Common myeloid progenitor, CD34-positive (primary cell): ENCODE data around the gene FAM229B.

ENCODE experiments used
- CTCF ChIA-PET: fragments of 350-600 bp; sonication (Branson Sonifier 250); formaldehyde crosslinking; loops from one replicate; lab custom pipeline; 2021; ENCODE audit warnings: antibody characterized with exemption; lab: Charles Lee
- POLR2A ChIA-PET: fragments of 350-600 bp; sonication (Branson Sonifier 250); formaldehyde crosslinking; loops from one replicate; lab custom pipeline; 2021; ENCODE audit warnings: antibody characterized with exemption; lab: Charles Lee
- DNase-seq, 3 donors: peaks; one replicate each; pipeline versions ENCODE4 v3.0.0 to v3.0.0-alpha.2; 2013
- H3K27ac ChIP-seq, 2 experiments: 1 replicate in 1 of 2; 2 replicates in 1 of 2; pipeline ENCODE4 v1.7.0; 2013; ENCODE audit warnings: inconsistent platforms in 2 of 2, low read length in 2 of 2, mild to moderate bottlenecking in 2 of 2, low read depth in 1 of 2, moderate library complexity in 1 of 2; ENCODE audit not compliant: severe bottlenecking in 2 of 2, insufficient read depth in 1 of 2, poor library complexity in 1 of 2
- H3K27me3 ChIP-seq, 5 experiments: replicated peaks in 2 of 5; 1 replicate in 3 of 5; 2 replicates in 2 of 5; pipeline versions ENCODE4 v1.6.1 to v1.7.0; 2013; ENCODE audit warnings: low read length in 4 of 5, mild to moderate bottlenecking in 2 of 5, moderate library complexity in 2 of 5, inconsistent platforms in 1 of 5; ENCODE audit not compliant: insufficient read depth in 5 of 5, control insufficient read depth in 4 of 5
- H3K36me3 ChIP-seq, 4 experiments: 1 replicate in 2 of 4; 2 replicates in 2 of 4; pipeline versions ENCODE4 v1.6.1 to v1.7.0; 2013; ENCODE audit warnings: low read length in 3 of 4, control low read depth in 1 of 4, mild to moderate bottlenecking in 1 of 4; ENCODE audit not compliant: control insufficient read depth in 4 of 4, insufficient read depth in 4 of 4
- H3K4me1 ChIP-seq, 4 experiments: 1 replicate in 3 of 4; 2 replicates in 1 of 4; pipeline versions ENCODE4 v1.6.1 to v1.7.1; 2013; ENCODE audit warnings: low read length in 3 of 4, mild to moderate bottlenecking in 3 of 4, control low read depth in 1 of 4, inconsistent platforms in 1 of 4, moderate library complexity in 1 of 4; ENCODE audit not compliant: control insufficient read depth in 4 of 4, insufficient read depth in 4 of 4; ENCODE audit errors: control extremely low read depth in 1 of 4
- H3K4me3 ChIP-seq, 7 experiments: 1 replicate in 4 of 7; 2 replicates in 3 of 7; pipeline versions ENCODE4 v1.5.1 to v1.7.0; 2013; ENCODE audit warnings: mild to moderate bottlenecking in 7 of 7, low read length in 6 of 7, moderate library complexity in 6 of 7, inconsistent platforms in 2 of 7, low read depth in 2 of 7, control low read depth in 1 of 7; ENCODE audit not compliant: insufficient read depth in 4 of 7, control insufficient read depth in 1 of 7; ENCODE audit errors: extremely low read depth in 1 of 7
- H3K9me3 ChIP-seq, 5 experiments: 1 replicate in 4 of 5; 2 replicates in 1 of 5; pipeline versions ENCODE4 v1.6.1 to v1.7.1; 2013; ENCODE audit warnings: low read length in 4 of 5, mild to moderate bottlenecking in 2 of 5, inconsistent platforms in 1 of 5, low read depth in 1 of 5, moderate library complexity in 1 of 5; ENCODE audit not compliant: control insufficient read depth in 4 of 5, insufficient read depth in 2 of 5; ENCODE audit errors: control extremely low read depth in 1 of 5
- WGBS: methylation state at CpG from one replicate; pipeline ENCODE4 v1.1.5; 2013; ENCODE audit not compliant: insufficient coverage; 5-methylcytosine and 5-hydroxymethylcytosine counted together

FAM229B gene

DNA sequence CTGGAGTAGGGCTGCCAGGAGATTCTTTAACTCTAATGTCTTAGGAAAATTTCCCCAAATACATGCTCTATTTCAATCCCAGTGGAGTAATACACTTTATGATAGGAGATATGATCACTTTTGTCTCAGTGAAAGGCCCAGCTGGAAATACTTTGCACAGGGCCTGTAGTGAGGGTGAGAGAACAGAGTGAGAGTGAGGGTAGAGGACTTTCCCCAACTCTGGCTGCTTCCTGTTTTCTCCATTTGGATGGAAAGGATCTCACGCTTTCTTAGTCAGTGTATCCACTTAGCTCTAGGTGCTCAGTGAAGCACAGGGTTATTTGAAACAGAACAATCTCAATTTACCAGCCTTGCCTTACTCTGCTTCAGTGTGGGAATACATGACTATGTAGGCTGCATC, 36.6 kb downstream of the FAM229B start:
- no peaks in the 10 kb centered on the region for H3K4me1 ChIP-seq
- CTCF ChIA-PET, result interaction anchor here (0.6 to 2.4 kb wide), 4 partner anchors 14 to 1269 kb away, joined by 3 to 6 read pairs (median 4); no protein-coding TSS in a partner anchor
- H3K4me3 ChIP-seq, result no peak overlapping the region
- no peak overlapping the region for H3K27ac ChIP-seq
- no peaks in the 10 kb centered on the region for H3K36me3 ChIP-seq
- no peaks in the 10 kb centered on the region for H3K27me3 ChIP-seq
- no peak for DNase-seq
- POLR2A ChIA-PET, result no interaction called here
- H3K9me3 ChIP-seq, result no peaks in the 10 kb centered on the region
- 100% methylated on average over 1 of the region's 1 CpG for WGBS

DNA sequence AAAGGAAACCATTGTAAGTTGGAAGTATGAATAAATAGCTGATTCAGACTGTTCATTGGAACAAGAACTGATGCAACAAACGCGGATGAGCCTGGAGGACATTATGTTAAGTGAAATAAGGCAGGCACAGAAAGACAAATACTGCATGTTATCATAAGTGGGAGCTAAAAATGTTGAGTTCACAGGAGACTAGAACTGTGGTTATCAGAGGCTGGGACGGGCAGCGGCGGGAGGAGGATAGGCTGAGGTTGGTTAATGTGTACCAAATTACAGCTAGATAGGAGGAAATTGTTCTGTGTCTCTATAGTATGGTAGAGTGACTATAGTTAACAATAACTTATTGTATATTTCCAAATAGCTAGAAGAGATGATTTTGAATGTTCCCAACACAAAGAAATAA, 40.8 kb downstream of the FAM229B start:
- 100% methylated on average over 2 of the region's 5 CpGs for WGBS
- POLR2A ChIA-PET, result no interaction called here
- CTCF ChIA-PET, result interaction anchor here (1.2 to 1.3 kb wide), 2 partner anchors 19 to 21 kb away, joined by 3 to 4 read pairs; no protein-coding TSS in a partner anchor
- Histone ChIP-seq H3K4me3 (no peak overlapping the region), H3K27ac (no peak overlapping the region), H3K27me3 (no peaks in the 10 kb centered on the region), H3K9me3 (no peaks in the 10 kb centered on the region), H3K4me1 (no peaks in the 10 kb centered on the region), H3K36me3 (no peaks in the 10 kb centered on the region)
- no peak for DNase-seq

GRCh38 chr6:112130878-112131277, 43.5 kb downstream of the FAM229B start:
- WGBS, result 100% methylated on average over 2 of the region's 3 CpGs
- Histone ChIP-seq H3K9me3 (no peaks in the 10 kb centered on the region), H3K4me1 (no peaks in the 10 kb centered on the region), H3K4me3 (no peak overlapping the region), H3K36me3 (no peaks in the 10 kb centered on the region), H3K27me3 (no peaks in the 10 kb centered on the region), H3K27ac (no peak overlapping the region)
- POLR2A ChIA-PET, result no interaction called here
- CTCF ChIA-PET, result interaction anchor here (1.1 kb wide), 1 partner anchor 18 kb away, joined by 3 read pairs; no protein-coding TSS in a partner anchor
- DNase-seq, result no peak

DNA sequence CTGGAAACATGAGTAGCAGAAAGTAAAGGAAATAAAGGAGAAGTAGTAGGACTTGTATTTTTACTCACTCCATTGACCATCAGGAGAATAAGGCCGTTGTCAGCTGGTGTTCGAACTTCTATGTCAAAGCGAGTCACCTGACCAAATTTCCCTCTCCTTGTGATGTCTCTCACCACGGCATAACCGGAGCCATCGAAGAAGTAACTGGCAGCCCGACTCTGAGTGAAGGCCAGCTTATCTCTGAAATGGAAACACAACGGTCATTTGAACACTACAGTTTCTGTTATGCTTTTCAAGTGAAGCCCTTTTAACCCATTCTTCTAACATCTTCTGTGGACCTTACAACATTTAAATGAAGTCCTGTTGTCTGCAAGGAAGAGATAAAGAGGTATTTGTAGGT, 51.7 kb downstream of the FAM229B start:
- H3K27ac ChIP-seq, result no peak overlapping the region
- H3K4me1 ChIP-seq, result no peaks in the 10 kb centered on the region
- no peaks in the 10 kb centered on the region for H3K9me3 ChIP-seq
- H3K36me3 ChIP-seq, result no peaks in the 10 kb centered on the region
- 95% methylated on average over 8 of the region's 8 CpGs for WGBS
- ChIA-PET CTCF (interaction anchor here (1.6 kb wide), 1 partner anchor 25 kb away, joined by 4 read pairs; no protein-coding TSS in a partner anchor), POLR2A (no interaction called here)
- no peak for DNase-seq
- H3K27me3 ChIP-seq, result no peaks in the 10 kb centered on the region
- no peak overlapping the region for H3K4me3 ChIP-seq

DNA sequence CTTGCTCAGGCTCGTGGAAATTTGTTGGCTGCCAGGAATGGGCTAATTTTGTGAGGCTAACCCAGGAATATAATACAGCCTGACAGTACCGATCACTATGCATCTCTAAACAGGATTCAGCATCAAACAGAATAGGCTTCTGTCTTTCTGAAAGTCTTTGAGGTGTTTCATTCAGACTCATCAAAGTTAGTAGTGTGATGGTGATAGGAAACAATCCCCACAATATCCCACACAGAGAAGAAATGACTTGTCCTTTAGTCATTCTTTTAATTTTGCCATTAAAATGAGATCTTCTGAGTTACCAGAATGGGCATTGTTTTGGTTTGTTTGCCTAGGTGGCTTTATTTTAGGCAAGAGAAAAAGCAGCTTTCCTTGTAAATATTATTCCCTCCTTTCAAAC, 54.3 kb downstream of the FAM229B start:
- POLR2A ChIA-PET, result no interaction called here
- no CpG with 5 or more reads among the region's 2 CpGs for WGBS
- no peaks in the 10 kb centered on the region for H3K36me3 ChIP-seq

GRCh38 chr6:112144145-112144926, 56.9 kb downstream of the FAM229B start:
- DNase-seq, result no peak
- POLR2A ChIA-PET, result no interaction called here
- 92% methylated on average over 9 of the region's 12 CpGs for WGBS
- no peak overlapping the region for H3K27ac ChIP-seq
- CTCF ChIA-PET, result interaction anchor here (0.9 to 1.7 kb wide), 3 partner anchors 11 to 44 kb away, joined by 3 to 6 read pairs (median 4); no protein-coding TSS in a partner anchor
- H3K4me1 ChIP-seq, result peaks cover 0 to under 1% (median 0%) of the 10 kb centered on the region in 4 experiments
- H3K27me3 ChIP-seq, result no peaks in the 10 kb centered on the region
- H3K9me3 ChIP-seq, result no peaks in the 10 kb centered on the region
- H3K4me3 ChIP-seq, result no peak overlapping the region
- no peaks in the 10 kb centered on the region for H3K36me3 ChIP-seq

More for the DNA sequence above, 54.3 kb downstream of the FAM229B start:
- Histone ChIP-seq H3K4me1 (no peaks in the 10 kb centered on the region), H3K4me3 (no peak overlapping the region), H3K27me3 (no peaks in the 10 kb centered on the region), H3K27ac (no peak overlapping the region), H3K9me3 (no peaks in the 10 kb centered on the region)
- DNase-seq, result no peak
- CTCF ChIA-PET, result no interaction called here

DNA sequence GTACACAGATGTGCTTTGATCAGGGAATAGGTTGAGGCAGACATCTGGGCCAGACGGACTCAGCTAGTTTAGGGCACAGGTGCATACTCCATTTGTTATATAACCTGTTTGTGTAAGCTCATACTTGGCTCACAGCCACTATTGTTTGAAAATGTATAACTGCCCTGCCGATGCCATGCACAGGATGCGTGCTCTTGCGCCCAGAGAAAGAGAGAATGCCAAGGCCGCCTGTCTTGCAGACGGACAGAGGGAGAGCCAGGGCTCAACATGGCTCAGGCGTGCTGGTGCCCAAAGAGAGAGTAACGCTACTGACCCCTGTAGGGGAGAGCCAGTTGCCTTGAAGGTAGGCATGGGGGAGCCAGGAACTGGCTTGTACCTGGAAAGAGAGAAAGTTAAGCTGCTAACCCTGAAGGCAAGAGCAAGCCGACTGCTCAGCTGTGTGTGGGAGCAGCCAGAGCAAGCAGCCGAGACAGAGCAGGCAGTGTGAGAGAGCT, 57.7 kb downstream of the FAM229B start:
- Histone ChIP-seq H3K4me1 (peaks cover 0 to 4% (median 0%) of the 10 kb centered on the region in 4 experiments), H3K4me3 (no peak overlapping the region), H3K36me3 (no peaks in the 10 kb centered on the region), H3K27me3 (no peaks in the 10 kb centered on the region), H3K27ac (no peak overlapping the region), H3K9me3 (no peaks in the 10 kb centered on the region)
- POLR2A ChIA-PET, result no interaction called here
- no peak for DNase-seq
- CTCF ChIA-PET, result interaction anchor here (0.9 to 1.7 kb wide), 2 partner anchors 18 to 43 kb away, joined by 4 to 6 read pairs; no protein-coding TSS in a partner anchor
- 92% methylated on average over 8 of the region's 10 CpGs for WGBS
